AML-193 (cell line): ENCODE results near the gene CREB5.
"Not testable (repeated sequence)": the region's sequence is repeated elsewhere in the genome, so short reads cannot be mapped to it uniquely, and the experiment has no call there.

ENCODE experiments used
- DNase-seq, 2 experiments: peaks; one replicate each; lab custom pipeline; 2025; lab: John Stamatoyannopoulos, UW

Gene CREB5

DNA sequence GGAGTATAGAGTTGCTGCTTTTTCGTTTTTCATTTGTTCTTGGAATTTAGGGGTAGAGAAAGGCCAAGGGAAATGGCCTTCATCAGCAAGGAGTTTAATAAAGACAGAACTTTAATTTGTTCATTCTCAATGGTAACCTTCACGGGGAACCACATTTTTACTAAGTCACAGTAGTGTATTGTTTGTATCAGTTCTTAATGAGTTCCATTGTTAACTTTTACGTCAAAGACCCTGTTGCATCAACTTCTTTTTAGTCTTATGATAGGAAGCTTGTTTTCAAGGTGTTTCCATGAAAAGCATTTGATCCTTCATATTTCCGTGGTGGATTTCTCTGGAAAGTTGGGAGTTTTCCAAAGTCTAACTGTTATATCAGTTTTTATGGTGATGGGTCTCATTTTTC, 169.9 kb downstream of the CREB5 start:
- no peak for DNase-seq

- no peak for DNase-seq
Observed at GRCh38 chr7:28584235-28584634, 171.9 kb downstream of the CREB5 start.

DNA sequence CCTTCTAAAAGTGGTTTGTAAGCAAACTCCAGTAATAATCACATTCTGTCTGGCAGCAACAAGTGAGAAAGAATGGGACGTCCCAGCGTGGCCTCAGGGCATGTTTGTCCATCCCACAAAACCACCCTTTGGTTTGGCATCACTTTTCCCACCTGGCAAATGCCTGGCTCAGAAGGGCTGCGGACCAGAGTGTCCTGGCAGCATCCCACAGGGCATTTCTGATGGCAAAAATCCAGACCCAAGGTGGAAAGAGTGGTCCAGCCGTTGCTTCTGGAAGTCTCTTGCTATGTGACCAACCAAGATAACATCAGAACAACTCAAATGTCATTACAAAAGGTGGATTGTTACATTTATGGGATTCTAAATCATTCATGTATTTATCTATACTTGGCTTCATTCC, 174.4 kb downstream of the CREB5 start:
- no peak for DNase-seq

DNA sequence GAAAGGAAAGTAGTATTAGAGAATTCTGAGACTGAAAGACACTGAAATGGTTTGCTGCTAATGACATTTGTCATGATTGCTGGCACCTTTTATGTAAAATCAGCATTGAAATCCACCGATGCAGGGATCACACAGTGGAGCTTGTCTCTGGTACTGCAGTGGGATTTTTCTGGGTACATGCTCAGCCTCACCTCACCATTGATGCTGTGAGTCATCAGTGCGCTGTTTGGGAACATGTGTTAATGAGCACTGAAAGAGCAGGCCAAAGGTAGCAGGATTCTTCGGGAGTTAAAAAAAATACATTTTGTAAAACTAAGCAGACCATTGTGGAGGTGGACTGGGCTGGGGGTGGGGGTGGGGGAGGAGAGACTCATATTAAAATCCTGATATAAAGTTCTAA, 174.9 kb downstream of the CREB5 start:
- DNase-seq, result no peak

DNA sequence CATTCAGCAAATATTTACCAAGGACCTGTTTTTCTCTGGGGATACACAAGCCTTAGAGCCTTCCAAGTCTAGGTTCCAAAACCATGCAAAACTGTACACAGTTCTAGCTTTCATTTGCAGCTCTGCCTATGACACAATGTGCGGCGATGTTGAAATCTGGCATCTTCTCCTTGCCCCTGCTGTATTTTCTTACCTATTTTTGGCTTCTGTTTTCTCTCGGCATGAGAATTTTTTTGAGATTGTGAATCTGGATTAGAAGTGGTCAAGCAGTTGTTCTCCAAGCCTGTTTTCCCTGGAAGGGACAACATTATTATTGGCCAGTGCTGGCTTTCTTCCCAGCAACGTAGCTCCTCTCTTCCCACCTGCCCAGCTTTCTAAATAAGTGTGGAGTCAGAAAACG, 176.3 kb downstream of the CREB5 start:
- no peak for DNase-seq

GRCh38 chr7:28591041-28591674, 178.8 kb downstream of the CREB5 start:
- DNase-seq, result no peak

- DNase-seq, result no peak
Observed at GRCh38 chr7:28591725-28592349, 179.5 kb downstream of the CREB5 start.

DNA sequence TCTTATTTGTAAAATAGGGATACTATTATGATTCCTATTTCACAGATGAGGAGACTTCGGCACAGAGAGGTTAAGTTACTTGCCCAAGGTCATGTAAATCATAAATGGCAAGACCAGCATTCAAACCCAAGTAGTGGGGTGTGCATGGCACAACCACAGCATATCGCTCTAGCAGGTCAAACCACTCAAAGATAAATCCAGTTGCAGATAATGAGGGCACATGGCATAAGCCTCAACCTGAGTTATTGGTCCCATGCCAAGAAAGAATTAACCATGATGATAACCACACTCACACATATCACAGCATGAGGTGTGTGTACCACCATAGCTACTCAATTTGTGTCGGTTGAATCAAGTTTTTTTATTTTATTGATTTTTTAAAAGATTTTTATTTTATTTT, 180.5 kb downstream of the CREB5 start:
- DNase-seq, result no peak

DNA sequence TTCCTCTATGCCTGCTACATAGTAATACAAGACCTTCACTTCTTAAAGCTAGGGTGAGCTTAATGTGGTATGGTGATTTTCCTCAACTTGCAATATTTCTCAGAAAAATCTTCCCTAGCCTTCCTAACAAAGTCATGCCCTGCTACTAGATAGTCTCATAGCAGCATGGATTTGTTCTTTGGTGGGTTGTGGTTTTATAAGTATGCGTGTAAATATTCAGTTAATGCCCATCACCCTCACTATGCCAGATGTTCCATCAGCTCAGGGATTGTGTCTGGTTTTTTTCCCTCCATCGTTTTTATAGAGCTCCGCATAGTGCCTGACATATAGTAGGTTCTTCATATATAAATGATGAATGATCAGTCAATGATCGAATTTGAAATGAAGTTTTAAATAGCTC, 182.8 kb downstream of the CREB5 start:
- DNase-seq, result no peak

DNA sequence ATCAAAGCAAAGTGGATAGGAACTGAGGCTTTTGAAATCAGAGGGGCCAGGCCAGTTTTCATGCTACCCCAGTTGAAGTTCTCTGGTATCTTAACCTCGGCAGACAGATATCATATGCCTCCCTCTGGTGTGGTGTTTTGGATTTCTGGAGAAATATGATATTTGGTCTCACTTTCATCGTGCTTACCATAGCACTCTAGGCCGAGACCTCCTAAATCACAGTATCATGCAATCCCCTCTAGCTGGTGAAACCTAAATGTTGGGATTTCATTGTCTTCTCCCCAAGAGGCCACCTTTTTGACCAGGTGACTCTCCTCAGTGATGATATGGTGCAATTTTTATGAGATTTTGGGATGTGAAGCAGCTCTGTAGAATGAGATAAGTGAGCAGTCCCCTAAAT, 183.5 kb downstream of the CREB5 start:
- DNase-seq, result no peak

GRCh38 chr7:28596245-28596935, 184.1 kb downstream of the CREB5 start:
- DNase-seq, result no peak

GRCh38 chr7:28597284-28597683, 185.0 kb downstream of the CREB5 start:
- no peak for DNase-seq

- not testable (repeated sequence) for DNase-seq
Observed at GRCh38 chr7:28598037-28598436, 185.7 kb downstream of the CREB5 start.

- DNase-seq, result no peak
Observed at GRCh38 chr7:28598586-28598985, 186.3 kb downstream of the CREB5 start.

GRCh38 chr7:28599411-28599810, 187.1 kb downstream of the CREB5 start:
- DNase-seq, result no peak

DNA sequence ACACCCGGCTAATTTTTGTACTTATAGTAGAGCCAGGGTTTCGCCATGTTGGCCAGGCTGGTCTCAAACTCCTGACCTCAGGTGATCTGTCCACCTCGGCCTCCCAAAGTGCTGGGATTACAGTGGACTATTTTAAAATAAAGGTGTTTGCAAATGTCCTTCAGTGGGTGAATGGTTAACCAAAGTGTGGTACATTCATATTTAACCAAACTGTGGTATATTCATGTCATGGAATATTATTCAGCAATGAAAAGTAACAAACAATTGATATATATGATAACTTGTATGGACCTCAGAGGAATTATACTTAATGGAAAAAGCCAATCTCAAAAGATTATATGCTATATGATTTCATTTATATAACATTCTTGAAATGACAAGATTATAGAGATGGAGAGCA, 190.0 kb downstream of the CREB5 start:
- DNase-seq, result no peak

DNA sequence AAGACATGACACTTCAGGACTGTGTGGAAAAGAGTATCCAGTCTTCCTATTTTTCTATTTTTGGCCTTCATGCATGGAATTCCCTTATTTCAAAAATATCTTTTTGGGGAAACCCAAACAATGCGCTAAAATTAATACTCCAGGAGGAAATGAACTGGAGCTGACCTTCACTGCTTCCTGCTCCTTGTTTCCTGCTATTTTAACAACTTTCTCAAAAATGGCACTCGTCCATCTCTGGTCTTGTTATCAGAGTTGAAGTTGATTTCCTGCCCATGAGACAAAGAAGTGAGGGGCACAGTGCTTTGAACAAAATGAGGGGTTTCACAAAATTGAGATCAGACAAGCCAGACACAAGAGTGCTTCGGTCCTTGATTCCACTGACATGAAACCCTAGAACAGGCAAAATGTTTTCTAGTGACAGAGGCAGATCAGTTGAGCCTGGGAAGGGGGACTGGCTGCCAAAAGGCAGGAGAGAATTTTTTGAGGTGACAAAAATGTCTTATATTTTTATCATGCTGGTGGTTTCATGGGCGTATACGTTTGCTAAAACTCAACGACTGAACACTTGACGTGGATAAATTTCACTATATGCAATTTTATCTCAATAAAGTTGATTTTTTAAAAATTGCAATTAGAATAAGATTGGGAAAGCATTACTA, 193.2 kb downstream of the CREB5 start:
- DNase-seq, result no peak

DNA sequence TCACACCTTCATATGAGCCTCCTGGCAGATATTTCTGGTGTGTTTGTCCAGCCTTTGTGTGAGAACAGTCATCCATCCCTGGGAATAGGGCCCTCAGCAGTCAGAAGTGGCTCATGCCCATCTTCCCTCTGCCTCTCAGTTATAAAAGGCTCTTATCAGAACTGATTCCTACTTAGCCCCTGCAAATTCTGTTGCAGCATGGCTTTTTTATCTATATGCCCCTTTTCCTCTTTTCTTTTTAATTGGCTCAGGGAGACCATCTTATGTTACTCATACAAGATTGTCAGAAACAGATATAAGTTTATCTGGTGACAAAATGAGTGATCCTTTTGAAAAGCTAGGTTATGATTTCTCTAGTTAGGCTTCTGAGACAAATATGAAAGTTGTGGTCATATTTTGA, 194.1 kb downstream of the CREB5 start:
- DNase-seq, result no peak

DNA sequence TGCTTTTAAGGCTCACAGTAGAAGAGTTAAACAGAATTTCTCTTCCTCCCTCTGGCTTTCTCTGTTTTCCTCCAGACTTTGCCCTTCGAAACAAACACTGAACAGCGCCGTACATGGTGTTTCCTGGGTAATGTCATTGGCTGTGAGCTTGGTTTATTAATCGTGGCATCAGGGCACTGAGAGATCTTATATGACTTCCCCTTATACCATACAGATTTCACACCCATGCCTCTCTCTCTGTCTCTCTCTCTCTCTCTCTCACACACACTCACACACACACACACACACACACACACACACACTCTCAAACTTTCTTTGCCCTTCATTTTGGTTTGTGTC, 195.5 kb downstream of the CREB5 start:
- DNase-seq, result no peak

DNA sequence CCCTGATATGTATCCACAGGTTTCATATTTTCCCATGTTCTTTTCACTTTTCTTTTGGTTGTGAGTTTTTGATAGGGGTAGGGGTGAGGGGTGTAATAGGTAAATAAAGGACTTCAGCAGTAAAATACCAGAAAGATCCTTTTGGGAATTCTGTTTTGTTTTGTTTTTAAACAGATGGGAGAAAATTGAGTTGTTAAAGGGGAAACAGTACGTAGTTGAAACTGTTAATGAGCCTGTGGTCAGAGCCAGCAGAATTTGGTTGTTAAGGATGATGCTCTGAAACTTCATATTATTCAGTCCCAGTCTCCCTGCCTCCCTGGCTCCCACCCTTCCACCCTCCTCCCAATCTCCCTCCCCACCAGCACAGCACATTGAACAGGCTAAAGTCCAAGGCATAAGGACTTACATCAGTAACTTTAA, 195.9 kb downstream of the CREB5 start:
- DNase-seq, result no peak

GRCh38 chr7:28608731-28609130, 196.4 kb downstream of the CREB5 start:
- no peak for DNase-seq

GRCh38 chr7:28609608-28610007, 197.3 kb downstream of the CREB5 start:
- no peak for DNase-seq

- not testable (repeated sequence) for DNase-seq
Observed at GRCh38 chr7:28611399-28611897, 199.1 kb downstream of the CREB5 start.
